ENCODE measurements around the gene ABL1. TPM values are rescaled to one million over a fixed set of nuclear protein-coding genes. Genes with fewer than 3 reads are reported as not detected.

The ABL1 gene
- polyA plus RNA-seq, 1 of the 3 experiments (the other 2 are of a cell fraction), result 24.6 TPM

- no peak overlapping the region for H3K4me2 ChIP-seq
- ChIA-PET CTCF (interaction anchor here (0.7 to 7.5 kb wide), 7 partner anchors 10 to 192 kb away, joined by 3 to 86 read pairs (median 3); no protein-coding TSS in a partner anchor), POLR2A (no interaction called here)
- H3K4me1 ChIP-seq (ENCODE audit: control insufficient read depth in 1 of 2, insufficient read depth in 2 of 2, low read depth in 1 of 2, low read length in 1 of 2), result peaks cover 3 to 26% of the 10 kb centered on the region in 2 experiments; a peak in 3 of 4 replicates
- DNase-seq, result no peak
- H3F3A ChIP-seq (replicated peaks; ENCODE audit: insufficient read depth), result peaks cover 39% of the 10 kb centered on the region
- peaks cover 33% of the 10 kb centered on the region for H4K20me1 ChIP-seq (ENCODE audit: insufficient read depth)
- H2AFZ ChIP-seq (ENCODE audit: low read depth), result no peak overlapping the region
- H3K27ac ChIP-seq (ENCODE audit: low read depth in 2 of 2, low read length in 1 of 2), result no peak overlapping the region
- peaks cover 34 to 35% of the 10 kb centered on the region in 2 experiments for H3K36me3 ChIP-seq (replicated peaks in 1 of 2; ENCODE audit: control insufficient read depth in 1 of 2, insufficient read depth in 2 of 2, low read length in 1 of 2)
- H3K4me3 ChIP-seq (ENCODE audit: low read depth in 2 of 2, low read length in 1 of 2), result no peak overlapping the region
- no peaks in the 10 kb centered on the region for H3K27me3 ChIP-seq (ENCODE audit: insufficient read depth)
- H3K9ac ChIP-seq, result no peak overlapping the region
- 89% methylated on average over 8 of the region's 8 CpGs for WGBS (ENCODE audit: low lambda C conversion rate)
- no peaks in the 10 kb centered on the region for H3K9me3 ChIP-seq
- TF ChIP-seq NFIC (IDR thresholded peaks at IDR 0.05; ENCODE audit: borderline replicate concordance) (no peak), PBX3 (IDR thresholded peaks at IDR 0.05) (no peak), NRF1 (IDR thresholded peaks at IDR 0.05; ENCODE audit: low read depth, low read length) (no peak), TAF1 (IDR thresholded peaks at IDR 0.05; ENCODE audit: borderline replicate concordance, low read depth, low read length) (no peak), FOSL2 (IDR thresholded peaks at IDR 0.05; ENCODE audit: borderline replicate concordance, low read depth) (no peak), YY1 (IDR thresholded peaks at IDR 0.05; ENCODE audit: low read depth) (no peak), ELF1 (IDR thresholded peaks at IDR 0.05) (no peak)
- H3K9me2 ChIP-seq, result no peaks in the 10 kb centered on the region
- peaks cover 99% of the 10 kb centered on the region for H3K79me2 ChIP-seq (ENCODE audit: insufficient read depth)
Observed at GRCh38 chr9:130854092-130854491, 19.0 kb downstream of the ABL1 start.

- peaks cover 3 to 21% of the 10 kb centered on the region in 2 experiments; a peak in 3 of 4 replicates for H3K4me1 ChIP-seq (ENCODE audit: control insufficient read depth in 1 of 2, insufficient read depth in 2 of 2, low read depth in 1 of 2, low read length in 1 of 2)
- H3K4me3 ChIP-seq (ENCODE audit: low read depth in 2 of 2, low read length in 1 of 2), result no peak overlapping the region
- no peaks in the 10 kb centered on the region for H3K9me2 ChIP-seq
- ChIA-PET CTCF (interaction anchor here (0.7 to 7.5 kb wide), 10 partner anchors 8 to 192 kb away, joined by 3 to 86 read pairs (median 3); no protein-coding TSS in a partner anchor), POLR2A (no interaction called here)
- no peak overlapping the region for H3K4me2 ChIP-seq
- no peaks in the 10 kb centered on the region for H3K27me3 ChIP-seq (ENCODE audit: insufficient read depth)
- TF ChIP-seq YY1 (IDR thresholded peaks at IDR 0.05; ENCODE audit: low read depth) (no peak), EZH2phosphoT487 (IDR thresholded peaks at IDR 0.05; ENCODE audit: borderline replicate concordance, low read depth) (no peak), USF1 (IDR thresholded peaks at IDR 0.05; ENCODE audit: borderline replicate concordance, low read depth) (no peak), POLR2AphosphoS5 (IDR thresholded peaks at IDR 0.05; ENCODE audit: low read depth, low read length) (no peak), NRF1 (IDR thresholded peaks at IDR 0.05; ENCODE audit: low read depth, low read length) (no peak), RCOR1 (IDR thresholded peaks at IDR 0.05; ENCODE audit: low read length) (no peak), CHD2 (IDR thresholded peaks at IDR 0.05; ENCODE audit: low read length, partially characterized antibody) (no peak), MXI1 (IDR thresholded peaks at IDR 0.05; ENCODE audit: low read depth, low read length) (no peak)
- peaks cover 36% of the 10 kb centered on the region for H3F3A ChIP-seq (replicated peaks; ENCODE audit: insufficient read depth)
- no peak overlapping the region for H2AFZ ChIP-seq (ENCODE audit: low read depth)
- WGBS (ENCODE audit: low lambda C conversion rate), result 99% methylated on average over 7 of the region's 9 CpGs
- no peak overlapping the region for H3K9ac ChIP-seq
- H3K79me2 ChIP-seq (ENCODE audit: insufficient read depth), result peaks cover 99% of the 10 kb centered on the region
- H3K9me3 ChIP-seq, result no peaks in the 10 kb centered on the region
- no peak for DNase-seq
- peaks cover 34% of the 10 kb centered on the region for H4K20me1 ChIP-seq (ENCODE audit: insufficient read depth)
- H3K27ac ChIP-seq (ENCODE audit: low read depth in 2 of 2, low read length in 1 of 2), result no peak overlapping the region
- H3K36me3 ChIP-seq (replicated peaks in 1 of 2; ENCODE audit: control insufficient read depth in 1 of 2, insufficient read depth in 2 of 2, low read length in 1 of 2), result peaks cover 34 to 40% of the 10 kb centered on the region in 2 experiments
Observed at GRCh38 chr9:130854835-130855234, 19.8 kb downstream of the ABL1 start.

Measured in SK-N-SH (cell line).